GM18498 (cell line): ENCODE measurements around the gene ACSS1.
A peak's percentile ranks its signal among the peaks of the same experiment; 100 is the strongest.

Experiments used
- ATAC-seq: cut with Tn5 transposase; IDR thresholded peaks from one replicate; pipeline ENCODE4 v1.9.1; 2021; ENCODE audit warnings: mild to moderate bottlenecking, moderate library complexity; ENCODE audit not compliant: unreplicated experiment

The ACSS1 gene

GRCh38 chr20:25058051-25058846 lies at the start of gene ACSS1:
Gene ACSS1 (minus strand): TSS chr20:25058139. CDS start chr20:25058102, 37 bp downstream.
- peak; percentile 71 for ATAC-seq

GRCh38 chr20:25103526-25103925 lies 45.6 kb upstream of the ACSS1 start:
- no peak for ATAC-seq

- no peak for ATAC-seq
These were observed 43.0 kb upstream of the ACSS1 start for GRCh38 chr20:25100914-25101313.

DNA sequence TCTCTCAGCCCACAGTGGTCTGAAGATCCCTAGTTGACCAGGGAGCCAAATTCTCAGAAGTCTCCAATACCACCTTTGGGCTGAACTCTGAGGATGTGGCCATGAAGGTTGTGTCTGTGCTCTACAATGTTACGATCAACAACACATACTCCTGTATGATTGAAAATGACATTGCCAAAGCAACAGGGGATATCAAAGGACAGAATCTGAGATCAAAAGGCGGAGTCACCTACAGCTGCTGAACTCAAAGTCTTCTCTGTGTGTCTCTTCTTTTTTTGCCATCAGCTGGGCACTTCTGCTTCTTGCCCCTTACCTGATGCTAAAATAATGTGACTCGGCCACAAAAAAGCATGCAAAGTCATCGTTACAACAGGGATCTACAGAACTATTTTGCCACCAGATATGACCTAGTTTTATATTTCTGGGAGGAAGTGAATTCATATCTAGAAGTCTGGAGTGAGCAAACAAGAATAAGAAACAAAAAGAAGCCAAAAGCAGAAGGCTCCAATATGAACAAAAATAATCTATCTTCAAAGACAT lies 41.7 kb upstream of the ACSS1 start:
- no peak for ATAC-seq

DNA sequence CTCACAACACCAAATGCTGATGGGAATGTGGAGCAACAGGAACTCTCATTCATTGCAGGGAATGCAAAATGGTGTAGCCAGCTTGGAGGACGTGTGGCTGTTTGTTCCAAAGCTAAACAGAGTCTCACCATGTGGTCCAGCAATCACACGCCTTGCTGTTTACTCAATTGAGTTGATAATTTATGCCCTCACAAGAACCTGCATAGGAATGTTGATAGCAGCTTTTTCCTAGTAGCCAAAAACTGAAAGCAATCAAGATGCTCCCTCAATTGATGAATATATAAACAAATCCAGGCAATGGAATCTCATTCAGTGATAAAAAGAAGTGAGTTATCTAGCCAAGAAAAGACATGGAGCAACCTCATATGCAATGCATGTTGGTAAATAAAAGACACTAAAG lies 39.6 kb upstream of the ACSS1 start:
- ATAC-seq = no peak

DNA sequence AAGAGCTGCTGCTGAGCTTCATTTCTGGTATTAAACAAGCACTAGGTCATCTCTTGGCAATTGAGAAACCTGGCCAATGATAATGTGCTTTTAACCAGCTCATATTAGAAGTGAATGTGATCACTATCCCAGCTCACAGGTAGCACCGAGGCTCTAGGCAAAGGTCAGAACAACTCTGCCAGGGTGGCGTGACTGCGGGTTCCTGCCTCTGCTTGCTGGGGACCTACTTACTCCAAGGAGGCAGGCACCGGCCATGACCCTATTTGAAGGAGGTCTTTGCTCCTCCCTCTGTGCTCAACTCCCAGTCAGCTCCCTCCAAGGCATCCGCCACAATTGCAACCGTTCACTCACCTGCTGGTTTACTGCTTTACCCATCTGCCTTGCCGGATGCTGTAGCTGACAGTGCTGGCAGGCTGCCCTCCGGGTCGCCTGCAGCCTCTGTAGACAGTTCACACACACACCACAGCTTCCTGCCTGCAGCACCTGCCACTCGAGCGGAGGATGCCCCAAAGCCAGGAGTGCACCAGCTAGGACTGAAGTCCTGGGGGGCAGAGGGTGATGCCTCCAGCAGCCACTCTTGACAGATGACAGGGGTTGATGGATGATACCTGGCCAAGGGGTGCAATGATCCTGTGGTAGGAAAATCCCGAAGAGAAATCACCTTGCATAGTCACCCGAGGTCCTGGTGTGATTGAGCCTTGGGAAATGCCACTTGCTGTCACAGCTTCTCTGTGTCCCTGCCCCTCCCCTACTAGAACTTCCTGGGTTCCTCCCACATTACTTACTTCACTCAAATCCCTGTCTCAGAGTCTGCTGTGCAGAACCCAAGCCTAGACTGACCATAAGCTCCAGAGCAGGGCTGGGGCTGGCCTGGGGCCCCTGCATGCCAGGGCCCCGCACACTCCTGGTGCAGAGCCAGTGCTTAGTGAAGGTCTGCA lies 32.8 kb upstream of the ACSS1 start:
- peak; percentile 97 for ATAC-seq

DNA sequence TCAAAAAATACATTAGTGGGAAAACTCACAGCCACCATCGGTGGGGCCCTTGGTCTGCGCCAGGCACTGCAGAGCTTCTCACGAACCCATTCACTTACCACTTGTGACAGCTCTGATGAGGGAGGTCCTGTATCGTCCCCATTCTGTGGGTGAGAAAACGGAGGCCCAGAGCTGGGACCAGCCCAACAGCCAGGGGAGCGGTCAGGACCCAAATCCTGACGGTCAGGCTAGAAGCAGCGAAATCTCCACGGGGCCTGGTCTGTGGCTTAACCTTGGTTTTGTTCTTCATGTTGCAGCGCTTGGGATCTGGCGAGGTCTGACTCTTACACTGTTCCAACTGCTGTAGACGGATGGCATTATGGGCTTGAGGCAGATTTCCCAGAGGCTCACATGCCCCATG lies 31.7 kb upstream of the ACSS1 start:
- ATAC-seq = no peak

GRCh38 chr20:25089096-25089495 lies 31.2 kb upstream of the ACSS1 start:
- no peak for ATAC-seq

DNA sequence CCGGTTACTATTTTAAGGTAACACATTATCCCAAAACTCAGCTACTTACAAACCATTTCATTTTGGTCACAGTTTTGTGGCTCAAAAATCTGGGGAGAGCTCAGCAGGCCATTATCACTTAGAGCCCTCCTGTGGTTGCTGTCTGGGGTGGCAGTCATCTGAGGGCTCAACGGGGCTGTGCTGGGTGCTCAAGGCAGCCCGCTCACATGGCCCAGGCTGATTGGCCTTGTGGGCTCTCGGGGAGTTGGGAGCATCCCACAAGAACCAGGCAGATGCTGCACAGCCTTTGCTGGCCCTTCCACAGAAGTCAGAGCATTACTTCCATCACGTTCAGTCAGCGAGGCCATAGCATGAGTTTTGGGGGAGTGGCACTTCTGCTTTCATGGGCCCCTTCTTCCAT lies 30.3 kb upstream of the ACSS1 start:
- ATAC-seq = no peak

- no peak for ATAC-seq
These were observed 29.4 kb upstream of the ACSS1 start for GRCh38 chr20:25087186-25087929.

DNA sequence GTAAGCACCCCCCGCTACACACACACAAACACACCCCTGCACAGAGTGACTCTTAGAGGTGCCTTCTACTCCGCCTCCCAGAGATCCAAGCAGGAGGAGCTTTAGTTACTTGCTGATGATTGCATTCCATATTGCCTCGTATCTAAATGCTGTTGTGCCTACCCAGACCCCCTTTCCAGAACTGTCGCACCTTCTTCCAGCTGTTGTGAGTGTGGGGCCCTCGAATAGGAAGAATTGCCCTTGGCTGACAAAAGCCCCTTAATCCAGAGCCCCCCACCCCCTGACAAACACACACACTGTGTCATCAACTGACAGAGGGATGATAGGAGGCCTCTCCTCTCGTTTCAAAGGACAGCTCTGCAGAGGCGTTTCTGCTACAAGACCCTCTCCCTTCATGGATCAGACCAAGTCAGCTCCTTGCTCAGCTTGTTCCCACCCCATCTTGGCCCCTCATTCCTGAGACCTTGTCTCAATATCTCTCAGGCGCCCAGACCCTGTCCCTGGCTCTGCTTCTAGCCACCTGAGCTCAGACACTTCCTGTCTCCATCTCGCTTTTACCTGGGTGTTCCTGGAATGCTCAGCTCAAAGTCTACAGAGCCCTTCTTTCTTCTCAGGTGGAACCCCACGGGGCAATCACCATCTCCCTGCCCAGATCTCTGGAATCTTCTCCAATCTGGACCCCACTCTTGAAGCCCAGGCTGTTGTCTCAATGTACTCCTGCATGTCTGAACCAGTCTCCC lies 28.0 kb upstream of the ACSS1 start:
- no peak for ATAC-seq

GRCh38 chr20:25084626-25085187 lies 26.8 kb upstream of the ACSS1 start:
- ATAC-seq = no peak

- ATAC-seq = no peak
These were observed 26.1 kb upstream of the ACSS1 start for GRCh38 chr20:25083773-25084625.

DNA sequence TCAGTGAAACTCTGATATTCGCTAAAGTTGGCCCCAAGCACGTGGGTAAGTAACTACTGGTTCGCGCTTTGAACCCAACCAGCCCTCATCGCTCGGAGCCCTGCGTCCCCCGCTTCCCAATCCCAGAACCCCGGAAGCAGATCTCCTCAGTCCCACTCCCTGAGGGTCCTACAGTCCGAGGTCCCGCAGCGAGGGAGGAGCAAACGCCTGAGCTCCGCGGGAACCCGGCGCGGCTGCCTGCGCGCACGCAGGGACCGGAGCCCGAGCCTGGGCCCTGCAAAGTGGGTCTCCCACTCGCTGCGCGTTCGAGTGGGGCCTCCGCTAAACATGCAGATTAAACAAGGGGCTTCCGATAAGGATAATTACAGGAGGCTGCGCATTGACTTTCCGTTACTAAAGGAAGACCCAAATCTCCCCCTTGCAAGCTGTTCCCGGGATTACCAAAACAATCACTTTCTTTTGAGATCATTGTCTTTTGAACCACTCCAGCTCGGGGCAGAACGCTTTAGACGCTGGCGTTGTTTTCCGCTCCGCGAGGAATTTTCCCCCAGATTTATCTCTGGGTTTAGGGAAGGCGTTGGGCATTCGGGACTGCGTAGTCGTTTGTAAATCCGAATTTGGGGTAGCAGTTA lies 25.3 kb upstream of the ACSS1 start:
- no peak for ATAC-seq

DNA sequence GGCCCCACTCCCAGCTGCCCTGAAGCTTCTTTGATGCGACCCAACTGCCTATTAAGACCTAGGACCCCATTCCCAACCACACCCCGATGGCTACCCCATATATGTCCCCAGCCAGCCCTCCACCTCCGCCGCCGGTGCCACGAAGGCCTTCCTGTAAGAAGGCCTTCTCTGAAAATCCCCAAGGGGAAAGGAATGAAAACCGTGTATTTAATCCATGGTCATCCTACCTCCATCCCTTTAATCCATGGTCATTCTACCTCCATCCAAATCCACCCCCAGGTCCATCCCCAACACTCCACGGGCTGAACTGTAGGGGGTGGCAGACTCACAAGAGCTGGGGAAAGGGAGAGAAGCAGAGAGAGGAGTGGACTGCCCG lies 24.5 kb upstream of the ACSS1 start:
- ATAC-seq = no peak

- no peak for ATAC-seq
These were observed 24.0 kb upstream of the ACSS1 start, which contains the start of gene VSX1 for GRCh38 chr20:25081730-25082497. Gene VSX1 (minus strand): TSS chr20:25082141. CDS start chr20:25082096, 45 bp downstream.

GRCh38 chr20:25081065-25081729 lies 23.3 kb upstream of the ACSS1 start:
- ATAC-seq = no peak
